ENCODE results near the gene KRT78.

- TF ChIP-seq CTCF (IDR thresholded peaks at IDR 0.05) (no peak), EZH2 (IDR thresholded peaks at IDR 0.05; ENCODE audit: borderline replicate concordance, insufficient read depth, low read depth, low read length, poor library complexity, severe bottlenecking) (no peak)
Observed at GRCh38 chr12:52851787-52852186, 3.0 kb upstream of the KRT78 start.
